ENCODE results near the gene SLC12A9. TPM values are rescaled to one million over a fixed set of nuclear protein-coding genes. Genes with fewer than 3 reads are reported as not detected.
"Not testable (repeated sequence)": the region's sequence is repeated elsewhere in the genome, so short reads cannot be mapped to it uniquely, and the experiment has no call there.

Gene SLC12A9
- total RNA-seq, 2 experiments from 2014 or later, result 28.3 to 29.5 TPM

- CTCF ChIA-PET, result interaction anchor here (0.7 to 8.9 kb wide), 3 partner anchors 35 to 149 kb away, joined by 3 to 223 read pairs (median 87); partner anchors contain the start of genes POP7 and UFSP1
- Mint-ChIP-seq H3K27ac (no peak overlapping the region), H3K36me3 (ENCODE audit: low read depth) (peaks cover 9% of the 10 kb centered on the region), H3K4me1 (ENCODE audit: low read depth) (peaks cover 23% of the 10 kb centered on the region), H3K27me3 (ENCODE audit: low read depth) (no peaks in the 10 kb centered on the region), H3K4me3 (peak overlapping the region; percentile 89), H3K9me3 (ENCODE audit: insufficient read depth) (no peaks in the 10 kb centered on the region)
- POLR2A ChIA-PET, result interaction anchor here (1.0 to 2.6 kb wide), 3 partner anchors 21 to 300 kb away, joined by 3 to 14 read pairs (median 5); partner anchors contain the start of genes POP7 and SRRT
- DNase-seq (no peak), ATAC-seq (no peak)
These were observed 1.8 kb downstream of the SLC12A9 start for GRCh38 chr7:100854146-100854895.

GRCh38 chr7:100854899-100855298, 2.4 kb downstream of the SLC12A9 start:
- Mint-ChIP-seq H3K36me3 (ENCODE audit: low read depth) (peaks cover 15% of the 10 kb centered on the region), H3K4me1 (ENCODE audit: low read depth) (peaks cover 23% of the 10 kb centered on the region)
- not testable (repeated sequence) for ATAC-seq; H3K9me3 Mint-ChIP-seq (ENCODE audit: insufficient read depth); DNase-seq; H3K4me3 Mint-ChIP-seq; H3K27ac Mint-ChIP-seq; H3K27me3 Mint-ChIP-seq (ENCODE audit: low read depth)
- POLR2A ChIA-PET, result interaction anchor here (1.7 kb wide), 1 partner anchor 20 kb away, joined by 5 read pairs; the partner anchor contains the start of gene SRRT
- CTCF ChIA-PET, result interaction anchor here (8.9 kb wide), 1 partner anchor 52 kb away, joined by 223 read pairs; no protein-coding TSS in a partner anchor

- peaks cover 18% of the 10 kb centered on the region for H3K36me3 Mint-ChIP-seq (ENCODE audit: low read depth)
- H3K27ac Mint-ChIP-seq, result no peak overlapping the region
- ATAC-seq (no peak), DNase-seq (no peak)
- ChIA-PET CTCF (interaction anchor here (1.0 to 8.9 kb wide), 2 partner anchors 53 to 150 kb away, joined by 4 to 223 read pairs; partner anchors contain the start of gene POP7), POLR2A (no interaction called here)
- H3K27me3 Mint-ChIP-seq (ENCODE audit: low read depth), result no peaks in the 10 kb centered on the region
- H3K9me3 Mint-ChIP-seq (ENCODE audit: insufficient read depth), result no peaks in the 10 kb centered on the region
- no peak overlapping the region for H3K4me3 Mint-ChIP-seq
- peaks cover 23% of the 10 kb centered on the region for H3K4me1 Mint-ChIP-seq (ENCODE audit: low read depth)
These were observed 3.0 kb downstream of the SLC12A9 start for GRCh38 chr7:100855515-100855914.

- Mint-ChIP-seq H3K27ac (no peak overlapping the region), H3K27me3 (ENCODE audit: low read depth) (no peaks in the 10 kb centered on the region), H3K9me3 (ENCODE audit: insufficient read depth) (no peaks in the 10 kb centered on the region), H3K4me1 (ENCODE audit: low read depth) (peaks cover 20% of the 10 kb centered on the region), H3K36me3 (ENCODE audit: low read depth) (peaks cover 23% of the 10 kb centered on the region), H3K4me3 (no peak overlapping the region)
- DNase-seq, result no peak
- CTCF ChIA-PET, result interaction anchor here (1.8 to 8.9 kb wide), 2 partner anchors 54 to 151 kb away, joined by 4 to 223 read pairs; partner anchors contain the start of gene POP7
- POLR2A ChIA-PET, result interaction anchor here (1.0 kb wide), 1 partner anchor 18 kb away, joined by 4 read pairs; the partner anchor contains the start of gene SRRT
- no peak for ATAC-seq
These were observed 4.4 kb downstream of the SLC12A9 start for GRCh38 chr7:100856871-100857282.

- DNase-seq (no peak), ATAC-seq (no peak)
- peaks cover 40% of the 10 kb centered on the region for H3K36me3 Mint-ChIP-seq (ENCODE audit: low read depth)
- no peak overlapping the region for H3K4me3 Mint-ChIP-seq
- H3K9me3 Mint-ChIP-seq (ENCODE audit: insufficient read depth), result no peaks in the 10 kb centered on the region
- ChIA-PET POLR2A (no interaction called here), CTCF (interaction anchor here (1.6 kb wide), 1 partner anchor 60 kb away, joined by 5 read pairs; no protein-coding TSS in a partner anchor)
- H3K27me3 Mint-ChIP-seq (ENCODE audit: low read depth), result no peaks in the 10 kb centered on the region
- no peak overlapping the region for H3K27ac Mint-ChIP-seq
- peaks cover 4% of the 10 kb centered on the region for H3K4me1 Mint-ChIP-seq (ENCODE audit: low read depth)
These were observed 7.3 kb downstream of the SLC12A9 start for GRCh38 chr7:100859856-100860255.

- no peak for ATAC-seq
- no peaks in the 10 kb centered on the region for H3K9me3 Mint-ChIP-seq (ENCODE audit: insufficient read depth)
- DNase-seq, result no peak
- no peak overlapping the region for H3K27ac Mint-ChIP-seq
- peaks cover 37% of the 10 kb centered on the region for H3K36me3 Mint-ChIP-seq (ENCODE audit: low read depth)
- no peak overlapping the region for H3K4me3 Mint-ChIP-seq
- H3K27me3 Mint-ChIP-seq (ENCODE audit: low read depth), result no peaks in the 10 kb centered on the region
- H3K4me1 Mint-ChIP-seq (ENCODE audit: low read depth), result no peaks in the 10 kb centered on the region
- ChIA-PET CTCF (interaction anchor here (1.9 kb wide), 1 partner anchor 9 kb away, joined by 9 read pairs; the partner anchor contains the start of gene SLC12A9), POLR2A (interaction anchor here (0.6 kb wide), 1 partner anchor 13 kb away, joined by 3 read pairs; no protein-coding TSS in a partner anchor)
These were observed 8.4 kb downstream of the SLC12A9 start for GRCh38 chr7:100860702-100861615.

GRCh38 chr7:100861616-100861985, 9.1 kb downstream of the SLC12A9 start:
- no peak for ATAC-seq
- no peak overlapping the region for H3K27ac Mint-ChIP-seq
- ChIA-PET CTCF (interaction anchor here (0.8 to 1.9 kb wide), 2 partner anchors 9 to 156 kb away, joined by 3 to 9 read pairs; partner anchors contain the start of gene SLC12A9), POLR2A (interaction anchor here (0.6 kb wide), 1 partner anchor 12 kb away, joined by 3 read pairs; no protein-coding TSS in a partner anchor)
- no peaks in the 10 kb centered on the region for H3K27me3 Mint-ChIP-seq (ENCODE audit: low read depth)
- H3K4me1 Mint-ChIP-seq (ENCODE audit: low read depth), result peaks cover 3% of the 10 kb centered on the region
- no peak for DNase-seq
- no peak overlapping the region for H3K4me3 Mint-ChIP-seq
- H3K36me3 Mint-ChIP-seq (ENCODE audit: low read depth), result peaks cover 37% of the 10 kb centered on the region
- no peaks in the 10 kb centered on the region for H3K9me3 Mint-ChIP-seq (ENCODE audit: insufficient read depth)

- Mint-ChIP-seq H3K9me3 (ENCODE audit: insufficient read depth) (no peaks in the 10 kb centered on the region), H3K36me3 (ENCODE audit: low read depth) (peaks cover 37% of the 10 kb centered on the region), H3K4me1 (ENCODE audit: low read depth) (peaks cover 19% of the 10 kb centered on the region), H3K27ac (no peak overlapping the region), H3K4me3 (no peak overlapping the region), H3K27me3 (ENCODE audit: low read depth) (no peaks in the 10 kb centered on the region)
- CTCF ChIA-PET, result interaction anchor here (2.2 kb wide), 1 partner anchor 11 kb away, joined by 11 read pairs; the partner anchor contains the start of gene SLC12A9
- no peak for ATAC-seq
- POLR2A ChIA-PET, result interaction anchor here (1.8 kb wide), 1 partner anchor 11 kb away, joined by 6 read pairs; the partner anchor contains the start of gene SRRT
- no peak for DNase-seq
These were observed 11.0 kb downstream of the SLC12A9 start for GRCh38 chr7:100863406-100863950.

- no peak overlapping the region for H3K27ac Mint-ChIP-seq
- ChIA-PET CTCF (interaction anchor here (1.7 to 2.2 kb wide), 2 partner anchors 12 to 159 kb away, joined by 4 to 11 read pairs; partner anchors contain the start of genes POP7 and SLC12A9), POLR2A (interaction anchor here (1.8 kb wide), 1 partner anchor 10 kb away, joined by 6 read pairs; the partner anchor contains the start of gene SRRT)
These were observed 11.8 kb downstream of the SLC12A9 start for GRCh38 chr7:100864263-100864845.

GRCh38 chr7:100865372-100865911, 12.9 kb downstream of the SLC12A9 start:
- Mint-ChIP-seq H3K27ac (no peak overlapping the region), H3K36me3 (ENCODE audit: low read depth) (peaks cover 30% of the 10 kb centered on the region), H3K27me3 (ENCODE audit: low read depth) (no peaks in the 10 kb centered on the region), H3K4me1 (ENCODE audit: low read depth) (peaks cover 19% of the 10 kb centered on the region), H3K9me3 (ENCODE audit: insufficient read depth) (no peaks in the 10 kb centered on the region), H3K4me3 (no peak overlapping the region)
- ATAC-seq (no peak), DNase-seq (no peak)
- ChIA-PET POLR2A (no interaction called here), CTCF (interaction anchor here (1.7 to 2.2 kb wide), 2 partner anchors 13 to 160 kb away, joined by 4 to 11 read pairs; partner anchors contain the start of genes POP7 and SLC12A9)

More at GRCh38 chr7:100864263-100864845, 11.8 kb downstream of the SLC12A9 start:
- H3K27me3 Mint-ChIP-seq (ENCODE audit: low read depth), result no peaks in the 10 kb centered on the region
- DNase-seq (no peak), ATAC-seq (no peak)
- peaks cover 37% of the 10 kb centered on the region for H3K36me3 Mint-ChIP-seq (ENCODE audit: low read depth)
- no peak overlapping the region for H3K4me3 Mint-ChIP-seq
- H3K4me1 Mint-ChIP-seq (ENCODE audit: low read depth), result peaks cover 19% of the 10 kb centered on the region
- H3K9me3 Mint-ChIP-seq (ENCODE audit: insufficient read depth), result no peaks in the 10 kb centered on the region

Data from activated CD8-positive, alpha-beta T cell treated with anti-CD3 and anti-CD28 coated beads, Interleukin-2, amount 10 ng/mL, durations not matched to agents 7 days and 5 days (primary cell).